ENCODE measurements around the gene RNF157. TPM values are rescaled to one million over a fixed set of nuclear protein-coding genes. Genes with fewer than 3 reads are reported as not detected.

RNF157 gene
- total and polyA plus RNA-seq, 2 of the 4 experiments (the other 2 are of a cell fraction): 0.54 to 1.3 TPM

GRCh38 chr17:76278952-76279741 lies 38.9 kb upstream of the RNF157 start:
- dilution Hi-C loops (cut with HindIII; ENCODE audit: low sequenced_read_pairs, unreplicated experiment) (no loop called here), intact Hi-C loops (cut with micrococcal nuclease) (loop anchor here (1.0 kb wide), 1 partner anchor 158 kb away; no protein-coding TSS in a partner anchor), in situ Hi-C loops (cut with MboI; ENCODE audit: low sequenced_read_pairs) (no loop called here)
- no peak overlapping the region for H4K91ac ChIP-seq (ENCODE audit: insufficient read depth, low read depth, low read length)
- no peak overlapping the region for H3K56ac ChIP-seq (ENCODE audit: extremely low read depth, insufficient read depth, low read length)
- H3K9me3 ChIP-seq (ENCODE audit: control insufficient read depth, insufficient read depth, low read length): no peaks in the 10 kb centered on the region
- H3K27ac ChIP-seq (ENCODE audit: insufficient read depth, low read length): no peak overlapping the region
- H4K8ac ChIP-seq (ENCODE audit: low read depth in 2 of 2, low read length in 2 of 2): no peak overlapping the region
- peak overlapping the region; percentile 65 for H2AFZ ChIP-seq (replicated peaks; ENCODE audit: low read length, poor library complexity)
- H3K14ac ChIP-seq (replicated peaks; ENCODE audit: low read depth, low read length): no peak overlapping the region
- no peak overlapping the region for H4K5ac ChIP-seq (ENCODE audit: low read depth, low read length)
- ChIA-PET POLR2A (ENCODE audit: unreplicated experiment) (no interaction called here), CTCF (interaction anchor here (0.5 to 2.7 kb wide), 17 partner anchors 9 to 265 kb away, joined by 3 to 27 read pairs (median 5); partner anchors contain the start of genes EXOC7 and UBALD2)
- no peak overlapping the region for H3K4me3 ChIP-seq (ENCODE audit: insufficient read depth, low read depth, low read length)
- H3K27me3 ChIP-seq (ENCODE audit: control insufficient read depth, insufficient read depth, low read length): no peaks in the 10 kb centered on the region
- no TSS peak for BruUV-seq (replicated peaks)
- H2BK20ac ChIP-seq (ENCODE audit: low read depth, low read length): no peak overlapping the region
- H2AK5ac ChIP-seq (ENCODE audit: low read depth, low read length): peak overlapping the region; percentile 86; the same call in 1 of the 2 replicates
- H3K9ac ChIP-seq (ENCODE audit: low read depth, low read length): no peak overlapping the region
- peaks cover 4% of the 10 kb centered on the region for H3K36me3 ChIP-seq (ENCODE audit: control insufficient read depth, insufficient read depth, low read length)
- H3K4me1 ChIP-seq (ENCODE audit: control insufficient read depth, insufficient read depth, low read length): peaks cover 4% of the 10 kb centered on the region
- H3K79me1 ChIP-seq (ENCODE audit: low read depth in 1 of 2, low read length in 2 of 2): peaks cover 0 to 5% of the 10 kb centered on the region in 2 experiments; a peak in 1 of 4 replicates
- 40% methylated on average over 7 of the region's 28 CpGs; no CpG with 5 or more reads in 1 of the 2 experiments for WGBS, 2 experiments (ENCODE audit: extremely low coverage in 2 of 2, insufficient read length in 1 of 2)
- DNase-seq: peak; percentile 62
- no peak overlapping the region for H2BK120ac ChIP-seq (ENCODE audit: low read depth, low read length)
- H3K23ac ChIP-seq (ENCODE audit: low read depth, low read length): no peak overlapping the region
- 0 out of 2 replicates have a peak, but pooled peaks have one; percentile 1 for TF ChIP-seq USF2 (IDR thresholded peaks at IDR 0.05; ENCODE audit: low read depth, low read length)
- TF ChIP-seq BHLHE40 (IDR thresholded peaks at IDR 0.05; ENCODE audit: low read depth, low read length): no peak
- peak; percentile 99 for TF ChIP-seq SMC3 (IDR thresholded peaks at IDR 0.05; ENCODE audit: low read depth, low read length)
- peak; percentile 17; the same call in 1 of the 2 replicates for TF ChIP-seq MAZ (IDR thresholded peaks at IDR 0.05; ENCODE audit: borderline replicate concordance, low read depth, low read length)
- peak; percentile 98 for TF ChIP-seq CTCF (conservative IDR thresholded peaks at IDR 0.05; ENCODE audit: low read depth, low read length)
- no peak for TF ChIP-seq RCOR1 (IDR thresholded peaks at IDR 0.05; ENCODE audit: insufficient replicate concordance, low read length)
- TF ChIP-seq RAD21 (IDR thresholded peaks at IDR 0.05; ENCODE audit: low read length): peak; percentile 99
- no peak overlapping the region for H3K18ac ChIP-seq (ENCODE audit: low read depth, low read length)
- H4K20me1 ChIP-seq (ENCODE audit: insufficient read depth, low read length): no peaks in the 10 kb centered on the region; the same call in 1 of the 2 replicates
- peak overlapping the region; percentile 71 for H2AK9ac ChIP-seq (replicated peaks; ENCODE audit: low read depth, low read length, poor library complexity)
- no peak overlapping the region for H3K4me2 ChIP-seq (ENCODE audit: low read depth, low read length)
- ATAC-seq (ENCODE audit: low read depth): peak; percentile 98
- no peak overlapping the region for H2BK5ac ChIP-seq (ENCODE audit: low read depth, low read length, poor library complexity, severe bottlenecking)
- H3K4ac ChIP-seq (ENCODE audit: low read depth, low read length): no peak overlapping the region
- H3K9me1 ChIP-seq (ENCODE audit: insufficient read depth, low read length): peaks cover 6% of the 10 kb centered on the region
- no peak overlapping the region for H2BK15ac ChIP-seq (ENCODE audit: low read depth, low read length)

Data from IMR-90 (cell line).